H7 (cell line): ENCODE results near the gene PSMD1. TPM values are rescaled to one million over a fixed set of nuclear protein-coding genes. Genes with fewer than 3 reads are reported as not detected.

ENCODE experiments used
- DNase-seq: peaks from one replicate; pipeline ENCODE4 v3.0.0; 2012
- H3K27me3 ChIP-seq: 2 replicates; pipeline ENCODE4 v1.6.0; 2011; ENCODE audit warnings: mild to moderate bottlenecking, low read length; ENCODE audit not compliant: control insufficient read depth, insufficient read depth
- H3K36me3 ChIP-seq: replicated peaks from 2 replicates; pipeline ENCODE4 v1.5.1; 2011; ENCODE audit warnings: low read length; ENCODE audit not compliant: control insufficient read depth, insufficient read depth
- H3K4me3 ChIP-seq: 2 replicates; pipeline ENCODE4 v1.5.1; 2011; ENCODE audit warnings: low read depth, mild to moderate bottlenecking, control low read depth, low read length, moderate library complexity; ENCODE audit not compliant: insufficient read depth
- total RNA-seq: library from RNA; depleted of rRNA; stranded (reverse); fragments of >200 nt; shearing (Covaris generic); gene quantifications from 2 replicates; pipeline ENCODE4 v1.2.3, GENCODE V29; 2014; rRNA removed

Gene PSMD1
- total RNA-seq, 1 experiment from 2014 or later, result 154 TPM

GRCh38 chr2:231219289-231219688 lies 162.6 kb downstream of the PSMD1 start:
- no peak for DNase-seq
- Histone ChIP-seq H3K27me3 (no peaks in the 10 kb centered on the region), H3K36me3 (peaks cover 16% of the 10 kb centered on the region), H3K4me3 (no peak overlapping the region)

GRCh38 chr2:231221761-231222160 lies 165.1 kb downstream of the PSMD1 start:
- Histone ChIP-seq H3K36me3 (peaks cover 11% of the 10 kb centered on the region), H3K4me3 (no peak overlapping the region), H3K27me3 (no peaks in the 10 kb centered on the region)
- DNase-seq, result no peak

Other genes starting within 250 kb of the PSMD1 start
- 392 and 393 TPM in 2 replicates for gene ITM2C, start 191.9 kb upstream of the PSMD1 start, total RNA-seq
- gene GPR55, start 131.6 kb upstream of the PSMD1 start, total RNA-seq, result 0.04 TPM in 1 of 2 replicates, not detected in the other
- not detected in 2 replicates for gene SPATA3, start 60.7 kb upstream of the PSMD1 start, total RNA-seq
- gene C2orf72, start 19.3 kb upstream of the PSMD1 start, total RNA-seq, result 0.69 and 1.2 TPM in 2 replicates
- gene HTR2B, start 68.2 kb downstream of the PSMD1 start, total RNA-seq, result not detected in 2 replicates
- gene ARMC9, start 141.8 kb downstream of the PSMD1 start, total RNA-seq, result 25.0 and 33.6 TPM in 2 replicates